ENCODE results near the gene CIAO1. TPM values are rescaled to one million over a fixed set of nuclear protein-coding genes. Genes with fewer than 3 reads are reported as not detected.
"Not testable (repeated sequence)": the region's sequence is repeated elsewhere in the genome, so short reads cannot be mapped to it uniquely, and the experiment has no call there.

Gene CIAO1
- 10 to 100 TPM in 11 of 12 donors, not detected in 1; 40.7 to 64.8 (median 43.5) TPM for polyA plus RNA-seq (ENCODE audit: insufficient read length in 12 of 12)
- long read RNA-seq, donor 1, transcript CIAO1-203 (7 exons, 1,533 nt) = major isoform, 22 of 188 reads
- long read RNA-seq, donor 1, partial matches to known transcripts = 166 of 188 reads
- long read RNA-seq, donor 1, other reads (novel, unspliced or antisense) = 0 of 188 reads
- long read RNA-seq, donor 2, transcript CIAO1-203 (7 exons, 1,533 nt) = major isoform, 18 of 18 reads
- long read RNA-seq, donor 2, partial matches to known transcripts = 0 of 18 reads
- long read RNA-seq, donor 2, other reads (novel, unspliced or antisense) = 0 of 18 reads
- long read RNA-seq, donor 3, transcript CIAO1-203 (7 exons, 1,533 nt) = major isoform, 6 of 6 reads
- long read RNA-seq, donor 3, partial matches to known transcripts = 0 of 6 reads
- long read RNA-seq, donor 3, other reads (novel, unspliced or antisense) = 0 of 6 reads
- long read RNA-seq, donor 4, transcript CIAO1-203 (7 exons, 1,533 nt) = major isoform, 8 of 8 reads
- long read RNA-seq, donor 4, partial matches to known transcripts = 0 of 8 reads
- long read RNA-seq, donor 4, other reads (novel, unspliced or antisense) = 0 of 8 reads
- long read RNA-seq, donor 5, transcript CIAO1-203 (7 exons, 1,533 nt) = major isoform, 36 of 313 reads
- long read RNA-seq, donor 5, partial matches to known transcripts = 260 of 313 reads
- long read RNA-seq, donor 5, other reads (novel, unspliced or antisense) = 15 of 313 reads
- long read RNA-seq, donor 6, partial matches to known transcripts = 0 of 4 reads
- long read RNA-seq, donor 6, other reads (novel, unspliced or antisense) = 0 of 4 reads
- long read RNA-seq, donor 7, transcript CIAO1-203 (7 exons, 1,533 nt) = major isoform, 8 of 12 reads
- long read RNA-seq, donor 7, partial matches to known transcripts = 0 of 12 reads
- long read RNA-seq, donor 7, other reads (novel, unspliced or antisense) = 0 of 12 reads
- long read RNA-seq, donor 8, transcript CIAO1-203 (7 exons, 1,533 nt) = major isoform, 30 of 30 reads
- long read RNA-seq, donor 8, partial matches to known transcripts = 0 of 30 reads
- long read RNA-seq, donor 8, other reads (novel, unspliced or antisense) = 0 of 30 reads
- long read RNA-seq, donor 9, transcript CIAO1-203 (7 exons, 1,533 nt) = major isoform, 14 of 14 reads
- long read RNA-seq, donor 9, partial matches to known transcripts = 0 of 14 reads
- long read RNA-seq, donor 9, other reads (novel, unspliced or antisense) = 0 of 14 reads
- long read RNA-seq, donor 10, transcript CIAO1-203 (7 exons, 1,533 nt) = major isoform, 20 of 134 reads
- long read RNA-seq, donor 10, partial matches to known transcripts = 114 of 134 reads
- long read RNA-seq, donor 10, other reads (novel, unspliced or antisense) = 0 of 134 reads
- long read RNA-seq, donor 11, transcript CIAO1-203 (7 exons, 1,533 nt) = major isoform, 13 of 14 reads
- long read RNA-seq, donor 11, partial matches to known transcripts = 0 of 14 reads
- long read RNA-seq, donor 11, other reads (novel, unspliced or antisense) = 0 of 14 reads

- peak; percentile 96 for DNase-seq
These were observed at the start of gene CIAO1, which contains the start of gene TMEM127 for GRCh38 chr2:96265840-96266679. CIAO1 (plus strand) TSS chr2:96266225; CDS start chr2:96266351, 126 bp downstream. TMEM127 (minus strand) TSS chr2:96265997; CDS start chr2:96265381, 616 bp downstream.

GRCh38 chr2:96218508-96219131, 47.4 kb upstream of the CIAO1 start:
- DNase-seq = no peak

GRCh38 chr2:96219959-96220358, 46.1 kb upstream of the CIAO1 start:
- not testable (repeated sequence) for DNase-seq

GRCh38 chr2:96221106-96221505, 44.9 kb upstream of the CIAO1 start:
- DNase-seq = not testable (repeated sequence)

GRCh38 chr2:96225016-96225533, 41.0 kb upstream of the CIAO1 start:
- no peak for DNase-seq

GRCh38 chr2:96231316-96231715, 34.7 kb upstream of the CIAO1 start:
- no peak for DNase-seq

- no peak for DNase-seq
These were observed 32.6 kb upstream of the CIAO1 start for GRCh38 chr2:96233436-96233835.

GRCh38 chr2:96233880-96234316, 32.1 kb upstream of the CIAO1 start:
- DNase-seq = no peak

GRCh38 chr2:96236882-96237281, 29.1 kb upstream of the CIAO1 start:
- DNase-seq = no peak

- no peak for DNase-seq
These were observed 27.8 kb upstream of the CIAO1 start for GRCh38 chr2:96238266-96238665.

GRCh38 chr2:96239091-96239490, 26.9 kb upstream of the CIAO1 start:
- DNase-seq = no peak

- no peak for DNase-seq
These were observed 26.2 kb upstream of the CIAO1 start for GRCh38 chr2:96239745-96240264.

- DNase-seq = no peak
These were observed 25.5 kb upstream of the CIAO1 start for GRCh38 chr2:96240341-96241038.

GRCh38 chr2:96241227-96241626, 24.8 kb upstream of the CIAO1 start:
- DNase-seq = no peak

GRCh38 chr2:96241900-96242611, 24.0 kb upstream of the CIAO1 start:
- DNase-seq = no peak

- no peak for DNase-seq
These were observed 22.2 kb upstream of the CIAO1 start for GRCh38 chr2:96243843-96244242.

- no peak for DNase-seq
These were observed 20.2 kb upstream of the CIAO1 start for GRCh38 chr2:96245609-96246390.

All from muscle of arm (tissue), 14 donors.